Endothelial cell of umbilical vein (primary cell): ENCODE results near the gene GBE1. TPM values are rescaled to one million over a fixed set of nuclear protein-coding genes. Genes with fewer than 3 reads are reported as not detected.

Experiments used
- BruUV-seq: library from RNA; stranded (reverse); fragments of 400-500 nt; replicated peaks from 2 replicates; lab custom pipeline; 2021; lab: Mats Ljungman, UMichigan
- CTCF ChIA-PET: fragments of 300-600, 350-600 bp; sonication (Branson Sonifier 250); formaldehyde crosslinking; loops from one replicate; lab custom pipeline; 2021; ENCODE audit warnings: antibody characterized with exemption, inconsistent platforms; lab: Charles Lee
- POLR2A ChIA-PET: fragments of 300-600, 350-600 bp; sonication (Branson Sonifier 250); formaldehyde crosslinking; loops from one replicate; lab custom pipeline; 2021; ENCODE audit warnings: antibody characterized with exemption, inconsistent platforms; lab: Charles Lee
- DNase-seq: peaks from one replicate; pipeline ENCODE4 v3.0.0-alpha.2; 2011; ENCODE audit warnings: low read depth, low spot score
- FAIRE-seq: peaks from 2 replicates; lab custom pipeline; 2011; peaks lifted over from hg19 to GRCh38; lab: Jason Lieb, UNC
- H2AFZ ChIP-seq: 2 replicates; pipeline ENCODE4 v1.6.0; 2012; ENCODE audit warnings: low read depth, low read length, control low read depth, inconsistent platforms
- H3K27ac ChIP-seq: 2 replicates; pipeline ENCODE4 v1.5.1; 2011; ENCODE audit warnings: low read depth, mild to moderate bottlenecking, control low read depth, low read length, moderate library complexity; ENCODE audit not compliant: insufficient read depth
- H3K27me3 ChIP-seq, 2 experiments: 2 replicates each; pipeline versions ENCODE4 v1.6.0 to v1.6.1; 2011; ENCODE audit warnings: low read length in 2 of 2, mixed read lengths in 1 of 2; ENCODE audit not compliant: control insufficient read depth in 2 of 2, insufficient read depth in 2 of 2
- H3K36me3 ChIP-seq, 2 experiments: 2 replicates in 1 of 2; 3 replicates in 1 of 2; pipeline ENCODE4 v1.5.1; 2011; ENCODE audit warnings: low read length in 2 of 2, mild to moderate bottlenecking in 1 of 2, moderate library complexity in 1 of 2; ENCODE audit not compliant: control insufficient read depth in 2 of 2, insufficient read depth in 2 of 2; ENCODE audit errors: extremely low read depth in 1 of 2
- H3K4me1 ChIP-seq: 3 replicates; pipeline ENCODE4 v1.5.1; 2011; ENCODE audit warnings: mild to moderate bottlenecking, low read length; ENCODE audit not compliant: control insufficient read depth, insufficient read depth; ENCODE audit errors: extremely low read depth
- H3K4me2 ChIP-seq: 2 replicates; pipeline ENCODE4 v1.6.1; 2011; ENCODE audit warnings: low read length, control low read depth, mixed read lengths; ENCODE audit not compliant: insufficient read depth
- H3K4me3 ChIP-seq, 3 experiments: fragments of 200-600 bp in 1 of 3; sonication (generic), shearing (Covaris generic) in 1 of 3; replicated peaks in 1 of 3; 2 replicates each; pipeline ENCODE4 v1.5.1; 2011 to 2016; ENCODE audit warnings: control low read depth in 3 of 3, low read length in 3 of 3, mild to moderate bottlenecking in 2 of 3, inconsistent platforms in 1 of 3, low read depth in 1 of 3, moderate library complexity in 1 of 3; ENCODE audit not compliant: insufficient read depth in 1 of 3
- H3K79me2 ChIP-seq: 2 replicates; pipeline ENCODE4 v1.6.0; 2012; ENCODE audit warnings: low read length, inconsistent platforms; ENCODE audit not compliant: control insufficient read depth, insufficient read depth
- H3K9ac ChIP-seq: replicated peaks from 2 replicates; pipeline ENCODE3; 2011; ENCODE audit warnings: low read length, control low read depth; ENCODE audit not compliant: insufficient read depth; ENCODE audit errors: extremely low read depth
- H3K9me1 ChIP-seq: replicated peaks from 3 replicates; pipeline ENCODE4 v1.6.0; 2011; ENCODE audit warnings: mild to moderate bottlenecking, low read length; ENCODE audit not compliant: control insufficient read depth, insufficient read depth; ENCODE audit errors: extremely low read depth
- H3K9me3 ChIP-seq: replicated peaks from 2 replicates; pipeline ENCODE4 v1.5.1; 2012; ENCODE audit warnings: low read length, inconsistent platforms; ENCODE audit not compliant: control insufficient read depth, insufficient read depth
- H4K20me1 ChIP-seq: replicated peaks from 2 replicates; pipeline ENCODE3; 2011; ENCODE audit warnings: mild to moderate bottlenecking, low read length; ENCODE audit not compliant: control insufficient read depth, insufficient read depth; ENCODE audit errors: extremely low read depth
- CTCF ChIP-seq, 2 donors: IDR thresholded peaks; 1 replicate in 1 of 2; 2 replicates in 1 of 2; pipeline ENCODE4 v1.5.1; 2011; ENCODE audit warnings: low read length in 2 of 2, mild to moderate bottlenecking in 2 of 2, moderate library complexity in 2 of 2, control low read depth in 1 of 2, inconsistent platforms in 1 of 2, low read depth in 1 of 2; ENCODE audit not compliant: insufficient read depth in 1 of 2; ENCODE audit errors: extremely low read depth in 1 of 2
- EZH2 ChIP-seq: IDR thresholded peaks from 2 replicates; pipeline ENCODE4 v1.6.1; 2012; ENCODE audit warnings: borderline replicate concordance, low read depth, mild to moderate bottlenecking, moderate library complexity, low read length, inconsistent platforms; ENCODE audit not compliant: severe bottlenecking
- GATA2 ChIP-seq: IDR thresholded peaks from 2 replicates; pipeline ENCODE4 v1.7.0; 2011; ENCODE audit warnings: low read depth, mild to moderate bottlenecking, moderate library complexity, mixed read lengths, low read length; ENCODE audit not compliant: insufficient read length, insufficient read depth
- MAX ChIP-seq: IDR thresholded peaks from 2 replicates; pipeline ENCODE4 v1.6.1; 2011; ENCODE audit not compliant: insufficient read depth, insufficient read length
- MYC ChIP-seq: IDR thresholded peaks from one replicate; pipeline ENCODE4 v1.6.1; 2011; ENCODE audit warnings: mild to moderate bottlenecking, low read depth, low read length
- POLR2AphosphoS5 ChIP-seq: IDR thresholded peaks from 2 replicates; pipeline ENCODE4 v1.6.1; 2012; ENCODE audit warnings: low read depth, mild to moderate bottlenecking, control low read depth, low read length, moderate library complexity; ENCODE audit not compliant: insufficient read depth
- dilution Hi-C: fragments of 300-500 bp; cut with MboI; formaldehyde crosslinking; loops from one replicate; pipeline ENCODE4 v1.15.0; 2019; ENCODE audit warnings: low sequenced_read_pairs; ENCODE audit not compliant: extremely low pct_ligation_motif_present
- intact Hi-C: fragments of 100-400 bp; cut with micrococcal nuclease; formaldehyde crosslinking; loops from one replicate; pipeline ENCODE4 v1.10.0; 2022
- polyA plus RNA-seq, 4 experiments: library from polyadenylated mRNA; depleted of rRNA in 3 of 4; stranded (reverse) in 3 of 4; unstranded in 1 of 4; fragments of >200 nt; gene quantifications; 2 replicates each; pipeline versions ENCODE4 v1.2.1 to v1.2.3, GENCODE V29; 2011 to 2012; ENCODE audit warnings: missing spikeins in 1 of 4
- total RNA-seq: library from RNA; stranded (reverse); gene quantifications from 2 replicates; pipeline ENCODE4 v1.2.3, GENCODE V29; 2021

Gene GBE1
- total and polyA plus RNA-seq, 2 donors (not counting 3 experiments of a cell fraction or from before 2014, with no cell fraction given): 35.9 to 110 TPM

GRCh38 chr3:81650187-81650586 lies 111.3 kb downstream of the GBE1 start:
- H3K9ac ChIP-seq: no peak overlapping the region
- no peak for FAIRE-seq
- CTCF ChIA-PET: interaction anchor here (0.9 to 1.5 kb wide), 3 partner anchors 10 to 12 kb away, joined by 3 to 4 read pairs (median 3); no protein-coding TSS in a partner anchor
- BruUV-seq: no TSS peak
- H3K79me2 ChIP-seq: peaks cover 10% of the 10 kb centered on the region
- no peaks in the 10 kb centered on the region for H3K27me3 ChIP-seq
- H3K36me3 ChIP-seq: no peaks in the 10 kb centered on the region
- H3K9me1 ChIP-seq: no peaks in the 10 kb centered on the region
- dilution Hi-C loops: no loop called here
- H3K4me1 ChIP-seq: no peaks in the 10 kb centered on the region
- H3K9me3 ChIP-seq: no peaks in the 10 kb centered on the region
- no peak overlapping the region for H3K4me2 ChIP-seq
- H3K4me3 ChIP-seq: no peak overlapping the region
- POLR2A ChIA-PET: no interaction called here
- H4K20me1 ChIP-seq: no peaks in the 10 kb centered on the region
- no peak for DNase-seq
- TF ChIP-seq MYC (no peak), MAX (no peak), POLR2AphosphoS5 (no peak), GATA2 (no peak), CTCF (IDR thresholded peaks at IDR 0.05; ENCODE audit: extremely low read depth in 1 of 2, insufficient read depth in 1 of 2, low read depth in 1 of 2, low read length in 2 of 2) (no peak), EZH2 (no peak)
- H3K27ac ChIP-seq: no peak overlapping the region
- intact Hi-C loops: no loop called here
- H2AFZ ChIP-seq: no peak overlapping the region
